Neuron (in vitro differentiated cells): ENCODE measurements around the gene TMEM145.
"Not testable (repeated sequence)": the region's sequence is repeated elsewhere in the genome, so short reads cannot be mapped to it uniquely, and the experiment has no call there.

ENCODE experiments used
- H2AFZ ChIP-seq: one replicate; pipeline ENCODE4 v1.6.1; 2013; ENCODE audit warnings: low read depth, mild to moderate bottlenecking, inconsistent platforms, low read length, moderate library complexity
- H3K27me3 ChIP-seq: one replicate; pipeline ENCODE4 v1.6.1; 2013; ENCODE audit warnings: low read length; ENCODE audit not compliant: insufficient read depth
- H3K36me3 ChIP-seq: one replicate; pipeline ENCODE4 v1.6.1; 2013; ENCODE audit warnings: low read length; ENCODE audit not compliant: insufficient read depth
- H3K4me1 ChIP-seq: one replicate; pipeline ENCODE4 v1.6.1; 2013; ENCODE audit warnings: low read length; ENCODE audit not compliant: insufficient read depth
- H3K4me3 ChIP-seq: 2 replicates; pipeline ENCODE4 v1.5.1; 2013; ENCODE audit warnings: mild to moderate bottlenecking, low read length, moderate library complexity
- H3K9me3 ChIP-seq: one replicate; pipeline ENCODE4 v1.6.1; 2013; ENCODE audit warnings: low read length

Gene TMEM145

GRCh38 chr19:42331333-42331732 lies 18.2 kb downstream of the TMEM145 start:
- peaks cover 23% of the 10 kb centered on the region for H3K36me3 ChIP-seq
- H2AFZ ChIP-seq, H3K9me3 ChIP-seq, H3K27me3 ChIP-seq, H3K4me3 ChIP-seq: not testable (repeated sequence)
- peaks cover 19% of the 10 kb centered on the region for H3K4me1 ChIP-seq

- Histone ChIP-seq H3K27me3 (no peaks in the 10 kb centered on the region), H3K36me3 (peaks cover 30% of the 10 kb centered on the region), H3K4me1 (peaks cover 11% of the 10 kb centered on the region), H2AFZ (no peak overlapping the region), H3K4me3 (no peak overlapping the region), H3K9me3 (no peaks in the 10 kb centered on the region)
Measured at GRCh38 chr19:42332059-42332458, 18.9 kb downstream of the TMEM145 start.

GRCh38 chr19:42333018-42333417 lies 19.9 kb downstream of the TMEM145 start:
- Histone ChIP-seq H3K9me3 (no peaks in the 10 kb centered on the region), H3K27me3 (no peaks in the 10 kb centered on the region), H3K4me3 (no peak overlapping the region), H2AFZ (no peak overlapping the region), H3K36me3 (peaks cover 35% of the 10 kb centered on the region), H3K4me1 (peaks cover 6% of the 10 kb centered on the region)

- Histone ChIP-seq H3K9me3 (no peaks in the 10 kb centered on the region), H3K27me3 (no peaks in the 10 kb centered on the region), H3K4me1 (peaks cover 3% of the 10 kb centered on the region), H3K36me3 (peaks cover 39% of the 10 kb centered on the region), H2AFZ (no peak overlapping the region), H3K4me3 (no peak overlapping the region)
Measured at GRCh38 chr19:42333975-42334696, 21.0 kb downstream of the TMEM145 start.

- peaks cover 3% of the 10 kb centered on the region for H3K4me1 ChIP-seq
- H2AFZ ChIP-seq = no peak overlapping the region
- no peak overlapping the region for H3K4me3 ChIP-seq
- H3K36me3 ChIP-seq = peaks cover 42% of the 10 kb centered on the region
- no peaks in the 10 kb centered on the region for H3K27me3 ChIP-seq
- no peaks in the 10 kb centered on the region for H3K9me3 ChIP-seq
Measured at GRCh38 chr19:42334697-42335373, 21.7 kb downstream of the TMEM145 start.

GRCh38 chr19:42335374-42335936 lies 22.3 kb downstream of the TMEM145 start:
- H3K36me3 ChIP-seq = peaks cover 44% of the 10 kb centered on the region
- H3K4me1 ChIP-seq = peaks cover 3% of the 10 kb centered on the region
- no peak overlapping the region for H3K4me3 ChIP-seq
- no peaks in the 10 kb centered on the region for H3K27me3 ChIP-seq
- H3K9me3 ChIP-seq = no peaks in the 10 kb centered on the region
- no peak overlapping the region for H2AFZ ChIP-seq

GRCh38 chr19:42335971-42336370 lies 22.9 kb downstream of the TMEM145 start:
- Histone ChIP-seq H3K4me3 (no peak overlapping the region), H3K9me3 (no peaks in the 10 kb centered on the region), H3K4me1 (peaks cover 3% of the 10 kb centered on the region), H3K27me3 (no peaks in the 10 kb centered on the region), H2AFZ (no peak overlapping the region), H3K36me3 (peaks cover 44% of the 10 kb centered on the region)

- peaks cover 56% of the 10 kb centered on the region for H3K36me3 ChIP-seq
- H3K9me3 ChIP-seq = not testable (repeated sequence)
Measured at GRCh38 chr19:42339126-42339860, 26.2 kb downstream of the TMEM145 start.

GRCh38 chr19:42339922-42340321 lies 26.8 kb downstream of the TMEM145 start:
- H3K4me3 ChIP-seq, H2AFZ ChIP-seq, H3K9me3 ChIP-seq, H3K4me1 ChIP-seq, H3K27me3 ChIP-seq: not testable (repeated sequence)
- H3K36me3 ChIP-seq = peaks cover 59% of the 10 kb centered on the region

More at GRCh38 chr19:42339126-42339860, 26.2 kb downstream of the TMEM145 start:
- H3K4me1 ChIP-seq, H3K27me3 ChIP-seq, H3K4me3 ChIP-seq, H2AFZ ChIP-seq: not testable (repeated sequence)

GRCh38 chr19:42343344-42344110 lies 30.4 kb downstream of the TMEM145 start:
- Histone ChIP-seq H3K4me1 (no peaks in the 10 kb centered on the region), H2AFZ (no peak overlapping the region), H3K9me3 (no peaks in the 10 kb centered on the region), H3K4me3 (no peak overlapping the region), H3K36me3 (peaks cover 49% of the 10 kb centered on the region), H3K27me3 (no peaks in the 10 kb centered on the region)

GRCh38 chr19:42344336-42344893 lies 31.3 kb downstream of the TMEM145 start:
- Histone ChIP-seq H3K4me1 (no peaks in the 10 kb centered on the region), H3K9me3 (no peaks in the 10 kb centered on the region), H3K36me3 (peaks cover 51% of the 10 kb centered on the region), H3K27me3 (no peaks in the 10 kb centered on the region), H2AFZ (no peak overlapping the region), H3K4me3 (no peak overlapping the region)

GRCh38 chr19:42345191-42345812 lies 32.2 kb downstream of the TMEM145 start:
- Histone ChIP-seq H3K9me3 (no peaks in the 10 kb centered on the region), H2AFZ (no peak overlapping the region), H3K36me3 (peaks cover 46% of the 10 kb centered on the region), H3K4me1 (no peaks in the 10 kb centered on the region), H3K27me3 (no peaks in the 10 kb centered on the region), H3K4me3 (no peak overlapping the region)
